Neural progenitor cell (in vitro differentiated cells): ENCODE measurements around the gene PLAC8L1. TPM values are rescaled to one million over a fixed set of nuclear protein-coding genes. Genes with fewer than 3 reads are reported as not detected.

ENCODE experiments used
- DNase-seq: peaks from one replicate; pipeline ENCODE4 v3.0.0-alpha.2; 2016; ENCODE audit warnings: low spot score
- H2AFZ ChIP-seq: fragments of 200-600 bp; sonication (generic); replicated peaks from 2 replicates; pipeline ENCODE4 v1.6.1; 2016; ENCODE audit warnings: antibody characterized with exemption
- H3F3A ChIP-seq: fragments of 200-600 bp; sonication (generic); 2 replicates; pipeline ENCODE4 v1.6.1; 2016; ENCODE audit warnings: antibody characterized with exemption, low read depth
- H3K27ac ChIP-seq: fragments of 200-600 bp; sonication (generic); 2 replicates; pipeline ENCODE4 v1.5.1; 2016; ENCODE audit warnings: mild to moderate bottlenecking
- H3K27me3 ChIP-seq: fragments of 200-600 bp; sonication (generic); 2 replicates; pipeline ENCODE4 v1.6.1; 2016; ENCODE audit warnings: mild to moderate bottlenecking, moderate library complexity
- H3K36me3 ChIP-seq: fragments of 200-600 bp; sonication (generic); 2 replicates; pipeline ENCODE4 v1.5.1; 2016
- H3K4me1 ChIP-seq: fragments of 200-600 bp; sonication (generic); 2 replicates; pipeline ENCODE4 v1.6.1; 2016; ENCODE audit warnings: mixed run types
- H3K4me2 ChIP-seq: fragments of 200-600 bp; sonication (generic); 2 replicates; pipeline ENCODE4 v1.6.1; 2016
- H3K4me3 ChIP-seq: fragments of 200-600 bp; sonication (generic); 2 replicates; pipeline ENCODE4 v1.5.1; 2016
- H3K79me2 ChIP-seq: fragments of 200-600 bp; sonication (generic); 2 replicates; pipeline ENCODE4 v1.6.1; 2016; ENCODE audit warnings: low read depth
- H3K9ac ChIP-seq: fragments of 200-600 bp; sonication (generic); 2 replicates; pipeline ENCODE4 v1.6.1; 2016
- H3K9me3 ChIP-seq: fragments of 200-600 bp; sonication (generic); 2 replicates; pipeline ENCODE4 v1.5.1; 2016; ENCODE audit warnings: low read depth
- H4K20me1 ChIP-seq: fragments of 200-600 bp; sonication (generic); 2 replicates; pipeline ENCODE4 v1.6.1; 2016; ENCODE audit warnings: low read depth
- H3K27ac Mint-ChIP-seq: 3 replicates; pipeline ENCODE4 v1.8.0; 2021; ENCODE audit warnings: mixed read lengths
- H3K27me3 Mint-ChIP-seq: 2 replicates; pipeline ENCODE4 v1.8.0; 2022; ENCODE audit warnings: low read depth, mild to moderate bottlenecking, inconsistent platforms, moderate library complexity, mixed read lengths; ENCODE audit not compliant: insufficient read depth
- H3K36me3 Mint-ChIP-seq: 3 replicates; pipeline ENCODE4 v1.8.0; 2021; ENCODE audit warnings: mixed read lengths
- H3K4me1 Mint-ChIP-seq: 3 replicates; pipeline ENCODE4 v1.8.0; 2021; ENCODE audit warnings: mixed read lengths
- H3K4me3 Mint-ChIP-seq: 3 replicates; pipeline ENCODE4 v1.8.0; 2021; ENCODE audit warnings: mild to moderate bottlenecking, moderate library complexity, mixed read lengths
- H3K9me3 Mint-ChIP-seq: 3 replicates; pipeline ENCODE4 v1.8.0; 2020; ENCODE audit warnings: mixed read lengths
- CTCF ChIP-seq: fragments of 200-600 bp; sonication (generic); IDR thresholded peaks from 2 replicates; pipeline ENCODE4 v1.5.1; 2017; ENCODE audit warnings: antibody characterized with exemption, mild to moderate bottlenecking
- EZH2 ChIP-seq: fragments of 200-600 bp; sonication (generic); IDR thresholded peaks from 2 replicates; pipeline ENCODE4 v1.6.1; 2017; ENCODE audit warnings: antibody characterized with exemption, mild to moderate bottlenecking, moderate library complexity
- EZH2phosphoT487 ChIP-seq: fragments of 200-600 bp; sonication (generic); IDR thresholded peaks from 2 replicates; pipeline ENCODE4 v1.6.1; 2017; ENCODE audit warnings: antibody characterized with exemption
- total RNA-seq: library from RNA; depleted of rRNA; stranded (reverse); fragments of >200 nt; gene quantifications from 2 replicates; pipeline ENCODE4 v1.2.3, GENCODE V29; 2015; ENCODE audit warnings: low replicate concordance

PLAC8L1 gene
- total RNA-seq, 1 donor from 2014 or later: 0.51 TPM

DNA sequence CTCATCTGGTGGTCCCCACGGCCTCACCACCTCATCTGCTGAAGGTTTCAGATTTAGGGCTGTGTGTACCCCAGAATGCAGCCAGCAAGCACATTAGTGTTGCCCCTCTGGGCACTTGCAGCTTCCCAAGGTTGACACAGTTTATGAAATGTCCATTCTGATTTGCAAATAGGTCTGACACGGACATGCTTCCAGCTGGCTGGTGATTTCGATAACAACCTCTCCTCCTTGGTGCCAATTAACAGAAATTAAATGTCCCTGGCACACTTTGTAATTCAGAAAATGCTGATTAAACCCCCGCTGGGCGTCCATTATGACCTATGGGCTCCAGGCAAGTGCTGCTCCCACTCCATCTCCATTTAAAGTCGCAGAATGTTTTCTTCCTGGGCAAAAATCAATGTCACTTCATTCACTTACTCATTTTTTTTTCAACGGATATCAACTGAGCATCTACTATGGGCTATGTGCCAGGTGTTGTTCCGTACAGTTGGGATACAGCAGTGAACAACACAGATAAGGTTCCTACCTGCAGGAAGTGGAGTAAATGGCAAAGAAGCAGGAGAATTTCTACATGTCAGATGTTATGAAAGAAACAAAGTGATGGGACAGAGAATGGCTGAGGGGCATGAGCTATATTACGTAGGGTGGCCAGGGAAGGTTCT lies 32.0 kb downstream of the PLAC8L1 start:
- no peak for DNase-seq
- Histone ChIP-seq H2AFZ (peak overlapping the region; percentile 69), H4K20me1 (no peaks in the 10 kb centered on the region), H3K27me3 (peaks cover 5% of the 10 kb centered on the region), H3K9me3 (no peaks in the 10 kb centered on the region), H3K27ac (no peak overlapping the region), H3F3A (no peaks in the 10 kb centered on the region), H3K9ac (no peak overlapping the region), H3K4me3 (no peak overlapping the region), H3K36me3 (no peaks in the 10 kb centered on the region), H3K4me1 (peaks cover 24% of the 10 kb centered on the region), H3K79me2 (no peaks in the 10 kb centered on the region), H3K4me2 (no peak overlapping the region)
- H3K4me3 Mint-ChIP-seq: no peak overlapping the region
- H3K4me1 Mint-ChIP-seq: peaks cover 6% of the 10 kb centered on the region
- TF ChIP-seq EZH2phosphoT487 (no peak), EZH2 (no peak), CTCF (no peak)
- H3K9me3 Mint-ChIP-seq: no peaks in the 10 kb centered on the region
- no peak overlapping the region for H3K27ac Mint-ChIP-seq
- peaks cover 3% of the 10 kb centered on the region for H3K27me3 Mint-ChIP-seq
- H3K36me3 Mint-ChIP-seq: no peaks in the 10 kb centered on the region

DNA sequence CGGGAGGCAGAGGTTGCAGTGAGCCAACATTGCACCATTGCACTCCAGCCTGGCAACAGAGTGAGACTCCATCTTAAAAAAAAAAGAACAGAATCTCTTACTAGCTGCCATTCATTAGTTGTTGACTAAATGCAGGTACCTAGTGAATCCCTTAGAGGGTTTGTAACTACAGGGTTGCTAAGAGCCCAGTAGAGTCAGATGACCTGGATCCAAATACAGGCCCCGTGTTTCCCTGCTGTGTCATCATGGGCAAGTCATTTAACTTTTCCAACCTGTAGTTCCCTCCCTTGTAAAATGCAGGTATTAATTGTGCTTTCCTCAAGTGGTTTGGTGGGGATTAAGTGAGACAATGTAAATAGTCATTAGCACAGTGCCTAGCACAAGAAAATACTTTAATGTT lies 32.8 kb downstream of the PLAC8L1 start:
- H3K4me1 Mint-ChIP-seq: peaks cover 6% of the 10 kb centered on the region
- no peak overlapping the region for H3K4me3 Mint-ChIP-seq
- H4K20me1 ChIP-seq: no peaks in the 10 kb centered on the region
- H3K27me3 Mint-ChIP-seq: peaks cover 2% of the 10 kb centered on the region
- H3F3A ChIP-seq: no peaks in the 10 kb centered on the region
- no peaks in the 10 kb centered on the region for H3K79me2 ChIP-seq
- H3K4me1 ChIP-seq: peaks cover 24% of the 10 kb centered on the region
- H3K36me3 ChIP-seq: no peaks in the 10 kb centered on the region
- H3K4me2 ChIP-seq: no peak overlapping the region
- H3K9ac ChIP-seq: no peak overlapping the region
- H3K4me3 ChIP-seq: no peak overlapping the region
- H3K9me3 ChIP-seq: no peaks in the 10 kb centered on the region
- H3K27me3 ChIP-seq: peaks cover 5% of the 10 kb centered on the region
- H3K9me3 Mint-ChIP-seq: no peaks in the 10 kb centered on the region
- no peak for TF ChIP-seq EZH2phosphoT487
- TF ChIP-seq EZH2: no peak
- TF ChIP-seq CTCF: no peak
- no peak for DNase-seq
- no peak overlapping the region for H3K27ac ChIP-seq
- no peak overlapping the region for H3K27ac Mint-ChIP-seq
- no peak overlapping the region for H2AFZ ChIP-seq
- no peaks in the 10 kb centered on the region for H3K36me3 Mint-ChIP-seq

DNA sequence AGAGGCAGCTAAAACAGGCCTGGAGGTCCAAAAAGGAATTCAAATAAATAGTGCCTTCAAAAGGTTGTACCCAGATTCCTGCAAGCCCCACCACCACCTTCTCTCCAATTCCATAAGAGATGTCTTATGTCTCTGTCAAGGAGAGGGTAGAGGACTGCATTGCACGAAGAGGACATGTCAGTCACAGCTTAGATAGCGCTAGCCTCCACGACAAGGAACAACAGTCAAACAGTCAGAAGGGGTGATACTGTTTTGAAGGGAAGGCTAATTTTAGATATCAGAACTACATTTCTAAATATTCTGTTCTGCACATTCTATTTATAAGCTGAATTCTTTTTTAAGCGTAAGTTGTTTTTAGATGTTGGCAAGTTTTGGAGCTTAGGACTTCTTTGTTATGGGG lies 34.2 kb downstream of the PLAC8L1 start:
- Histone ChIP-seq H3F3A (no peaks in the 10 kb centered on the region), H3K4me2 (no peak overlapping the region), H3K9me3 (no peaks in the 10 kb centered on the region), H3K27me3 (peaks cover 5% of the 10 kb centered on the region), H3K4me1 (peaks cover 14% of the 10 kb centered on the region), H3K36me3 (no peaks in the 10 kb centered on the region), H3K9ac (no peak overlapping the region), H4K20me1 (no peaks in the 10 kb centered on the region), H3K4me3 (no peak overlapping the region), H2AFZ (no peak overlapping the region), H3K27ac (no peak overlapping the region), H3K79me2 (no peaks in the 10 kb centered on the region)
- Mint-ChIP-seq H3K36me3 (no peaks in the 10 kb centered on the region), H3K27ac (no peak overlapping the region), H3K27me3 (peaks cover 2% of the 10 kb centered on the region), H3K9me3 (no peaks in the 10 kb centered on the region), H3K4me3 (no peak overlapping the region), H3K4me1 (peaks cover 3% of the 10 kb centered on the region)
- TF ChIP-seq CTCF (no peak), EZH2phosphoT487 (no peak), EZH2 (no peak)
- DNase-seq: no peak
